Measurements from ENCODE around the gene AOC1.
A peak's percentile ranks its signal among the peaks of the same experiment; 100 is the strongest.

The AOC1 gene

DNA sequence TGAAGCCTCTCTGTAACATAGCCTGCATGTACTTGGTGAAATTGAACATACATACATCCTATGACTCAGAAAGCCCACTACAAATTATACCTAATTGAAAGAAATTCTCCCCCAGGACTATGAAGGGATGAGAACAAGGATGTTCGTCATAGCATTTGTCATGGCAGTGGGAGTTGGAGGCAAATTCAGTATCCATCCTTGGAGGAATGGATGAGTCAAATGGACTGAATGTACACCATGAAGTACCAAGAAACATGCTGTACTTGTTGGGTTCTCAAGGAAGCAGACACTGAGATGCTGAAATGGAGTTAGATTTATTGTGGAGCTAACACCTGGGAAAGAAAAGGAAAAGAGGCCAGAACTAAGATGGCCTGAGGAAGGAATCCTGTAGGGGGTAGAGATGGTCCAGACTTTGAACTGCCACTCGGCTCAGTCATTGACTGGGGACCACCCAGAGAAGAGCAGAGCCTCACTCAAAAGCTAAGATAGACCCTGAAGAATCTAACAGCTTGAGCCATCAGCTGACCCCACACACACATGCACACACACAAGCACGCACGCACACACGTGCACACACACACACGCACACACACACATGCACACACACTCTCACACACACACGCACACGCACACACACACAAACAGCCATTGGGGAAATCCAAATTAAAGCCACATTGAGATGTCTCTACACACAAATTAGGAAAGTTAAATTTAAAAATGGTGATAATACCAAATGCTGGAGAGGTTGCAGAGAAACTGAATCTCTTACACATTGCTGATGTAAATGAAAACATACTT, 22.3 kb downstream of the AOC1 start:
- ATAC-seq: no peak
- TF ChIP-seq OSR1 (CRISPR knock-in tag; IDR thresholded peaks at IDR 0.05) (no peak), GLIS3 (CRISPR knock-in tag; IDR thresholded peaks at IDR 0.05) (no peak), RARB (CRISPR knock-in tag; IDR thresholded peaks at IDR 0.05) (no peak), ISL1 (CRISPR knock-in tag; IDR thresholded peaks at IDR 0.05) (no peak), PPARA (CRISPR knock-in tag; IDR thresholded peaks at IDR 0.05; ENCODE audit: borderline replicate concordance) (no peak), TOX (CRISPR knock-in tag; IDR thresholded peaks at IDR 0.05; ENCODE audit: borderline replicate concordance) (no peak), ZFP3 (CRISPR knock-in tag; IDR thresholded peaks at IDR 0.05) (no peak)
- TF ChIP-seq, protein P1, sequence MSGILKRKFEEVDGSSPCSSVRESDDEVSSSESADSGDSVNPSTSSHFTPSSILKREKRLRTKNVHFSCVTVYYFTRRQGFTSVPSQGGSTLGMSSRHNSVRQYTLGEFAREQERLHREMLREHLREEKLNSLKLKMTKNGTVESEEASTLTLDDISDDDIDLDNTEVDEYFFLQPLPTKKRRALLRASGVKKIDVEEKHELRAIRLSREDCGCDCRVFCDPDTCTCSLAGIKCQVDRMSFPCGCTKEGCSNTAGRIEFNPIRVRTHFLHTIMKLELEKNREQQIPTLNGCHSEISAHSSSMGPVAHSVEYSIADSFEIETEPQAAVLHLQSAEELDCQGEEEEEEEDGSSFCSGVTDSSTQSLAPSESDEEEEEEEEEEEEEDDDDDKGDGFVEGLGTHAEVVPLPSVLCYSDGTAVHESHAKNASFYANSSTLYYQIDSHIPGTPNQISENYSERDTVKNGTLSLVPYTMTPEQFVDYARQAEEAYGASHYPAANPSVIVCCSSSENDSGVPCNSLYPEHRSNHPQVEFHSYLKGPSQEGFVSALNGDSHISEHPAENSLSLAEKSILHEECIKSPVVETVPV (CRISPR knock-in tag; IDR thresholded peaks at IDR 0.05): no peak
- TF ChIP-seq, protein P2, sequence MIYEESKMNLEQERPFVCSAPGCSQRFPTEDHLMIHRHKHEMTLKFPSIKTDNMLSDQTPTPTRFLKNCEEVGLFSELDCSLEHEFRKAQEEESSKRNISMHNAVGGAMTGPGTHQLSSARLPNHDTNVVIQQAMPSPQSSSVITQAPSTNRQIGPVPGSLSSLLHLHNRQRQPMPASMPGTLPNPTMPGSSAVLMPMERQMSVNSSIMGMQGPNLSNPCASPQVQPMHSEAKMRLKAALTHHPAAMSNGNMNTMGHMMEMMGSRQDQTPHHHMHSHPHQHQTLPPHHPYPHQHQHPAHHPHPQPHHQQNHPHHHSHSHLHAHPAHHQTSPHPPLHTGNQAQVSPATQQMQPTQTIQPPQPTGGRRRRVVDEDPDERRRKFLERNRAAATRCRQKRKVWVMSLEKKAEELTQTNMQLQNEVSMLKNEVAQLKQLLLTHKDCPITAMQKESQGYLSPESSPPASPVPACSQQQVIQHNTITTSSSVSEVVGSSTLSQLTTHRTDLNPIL (CRISPR knock-in tag; IDR thresholded peaks at IDR 0.05; ENCODE audit: low read depth): no peak

DNA sequence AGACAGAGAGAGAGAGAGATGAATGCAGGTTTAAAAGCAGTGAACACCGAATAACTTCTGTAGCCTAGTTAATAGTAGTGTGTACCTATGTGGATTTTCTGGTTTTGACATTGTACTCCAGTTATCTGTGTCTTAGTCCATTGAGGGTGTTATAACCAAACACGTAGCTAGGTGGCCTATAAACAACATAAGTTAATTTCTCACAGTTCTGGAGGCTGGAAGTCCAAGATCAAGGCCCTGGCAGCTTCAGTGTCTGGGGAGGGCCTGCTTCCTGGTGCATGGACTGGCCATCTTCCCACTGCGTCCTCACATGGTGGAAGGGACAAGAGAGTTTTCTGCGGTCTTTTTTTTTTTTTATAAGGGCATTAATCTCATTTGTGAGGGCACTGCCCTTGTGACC, 23.5 kb downstream of the AOC1 start:
- TF ChIP-seq RARB (CRISPR knock-in tag; IDR thresholded peaks at IDR 0.05) (no peak), PPARA (CRISPR knock-in tag; IDR thresholded peaks at IDR 0.05; ENCODE audit: borderline replicate concordance) (no peak), ZNF8 (CRISPR knock-in tag; IDR thresholded peaks at IDR 0.05) (no peak), ZFP30 (CRISPR knock-in tag; IDR thresholded peaks at IDR 0.05) (no peak), ZFP3 (CRISPR knock-in tag; IDR thresholded peaks at IDR 0.05) (no peak), ESRRG (CRISPR knock-in tag; IDR thresholded peaks at IDR 0.05) (no peak), ZC3H10 (CRISPR knock-in tag; IDR thresholded peaks at IDR 0.05) (no peak), ZNF70 (CRISPR knock-in tag; IDR thresholded peaks at IDR 0.05) (no peak), OSR1 (CRISPR knock-in tag; IDR thresholded peaks at IDR 0.05) (no peak), ZNF565 (CRISPR knock-in tag; conservative IDR thresholded peaks at IDR 0.05; ENCODE audit: low read depth) (no peak), GLIS3 (CRISPR knock-in tag; IDR thresholded peaks at IDR 0.05) (no peak), ARNTL (CRISPR knock-in tag; IDR thresholded peaks at IDR 0.05; ENCODE audit: borderline replicate concordance, low read depth) (no peak), SNAI2 (CRISPR knock-in tag; IDR thresholded peaks at IDR 0.05) (no peak), CSDC2 (CRISPR knock-in tag; IDR thresholded peaks at IDR 0.05) (no peak), BACH2 (CRISPR knock-in tag; IDR thresholded peaks at IDR 0.05; ENCODE audit: borderline replicate concordance) (no peak)
- TF ChIP-seq, protein P3, sequence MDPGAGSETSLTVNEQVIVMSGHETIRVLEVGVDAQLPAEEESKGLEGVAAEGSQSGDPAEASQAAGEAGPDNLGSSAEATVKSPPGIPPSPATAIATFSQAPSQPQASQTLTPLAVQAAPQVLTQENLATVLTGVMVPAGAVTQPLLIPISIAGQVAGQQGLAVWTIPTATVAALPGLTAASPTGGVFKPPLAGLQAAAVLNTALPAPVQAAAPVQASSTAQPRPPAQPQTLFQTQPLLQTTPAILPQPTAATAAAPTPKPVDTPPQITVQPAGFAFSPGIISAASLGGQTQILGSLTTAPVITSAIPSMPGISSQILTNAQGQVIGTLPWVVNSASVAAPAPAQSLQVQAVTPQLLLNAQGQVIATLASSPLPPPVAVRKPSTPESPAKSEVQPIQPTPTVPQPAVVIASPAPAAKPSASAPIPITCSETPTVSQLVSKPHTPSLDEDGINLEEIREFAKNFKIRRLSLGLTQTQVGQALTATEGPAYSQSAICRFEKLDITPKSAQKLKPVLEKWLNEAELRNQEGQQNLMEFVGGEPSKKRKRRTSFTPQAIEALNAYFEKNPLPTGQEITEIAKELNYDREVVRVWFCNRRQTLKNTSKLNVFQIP (CRISPR knock-in tag; IDR thresholded peaks at IDR 0.05; ENCODE audit: borderline replicate concordance, low read depth): no peak
- TF ChIP-seq, protein P4, sequence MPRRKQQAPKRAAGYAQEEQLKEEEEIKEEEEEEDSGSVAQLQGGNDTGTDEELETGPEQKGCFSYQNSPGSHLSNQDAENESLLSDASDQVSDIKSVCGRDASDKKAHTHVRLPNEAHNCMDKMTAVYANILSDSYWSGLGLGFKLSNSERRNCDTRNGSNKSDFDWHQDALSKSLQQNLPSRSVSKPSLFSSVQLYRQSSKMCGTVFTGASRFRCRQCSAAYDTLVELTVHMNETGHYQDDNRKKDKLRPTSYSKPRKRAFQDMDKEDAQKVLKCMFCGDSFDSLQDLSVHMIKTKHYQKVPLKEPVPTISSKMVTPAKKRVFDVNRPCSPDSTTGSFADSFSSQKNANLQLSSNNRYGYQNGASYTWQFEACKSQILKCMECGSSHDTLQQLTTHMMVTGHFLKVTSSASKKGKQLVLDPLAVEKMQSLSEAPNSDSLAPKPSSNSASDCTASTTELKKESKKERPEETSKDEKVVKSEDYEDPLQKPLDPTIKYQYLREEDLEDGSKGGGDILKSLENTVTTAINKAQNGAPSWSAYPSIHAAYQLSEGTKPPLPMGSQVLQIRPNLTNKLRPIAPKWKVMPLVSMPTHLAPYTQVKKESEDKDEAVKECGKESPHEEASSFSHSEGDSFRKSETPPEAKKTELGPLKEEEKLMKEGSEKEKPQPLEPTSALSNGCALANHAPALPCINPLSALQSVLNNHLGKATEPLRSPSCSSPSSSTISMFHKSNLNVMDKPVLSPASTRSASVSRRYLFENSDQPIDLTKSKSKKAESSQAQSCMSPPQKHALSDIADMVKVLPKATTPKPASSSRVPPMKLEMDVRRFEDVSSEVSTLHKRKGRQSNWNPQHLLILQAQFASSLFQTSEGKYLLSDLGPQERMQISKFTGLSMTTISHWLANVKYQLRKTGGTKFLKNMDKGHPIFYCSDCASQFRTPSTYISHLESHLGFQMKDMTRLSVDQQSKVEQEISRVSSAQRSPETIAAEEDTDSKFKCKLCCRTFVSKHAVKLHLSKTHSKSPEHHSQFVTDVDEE (CRISPR knock-in tag; IDR thresholded peaks at IDR 0.05): no peak
- TF ChIP-seq, protein P5, sequence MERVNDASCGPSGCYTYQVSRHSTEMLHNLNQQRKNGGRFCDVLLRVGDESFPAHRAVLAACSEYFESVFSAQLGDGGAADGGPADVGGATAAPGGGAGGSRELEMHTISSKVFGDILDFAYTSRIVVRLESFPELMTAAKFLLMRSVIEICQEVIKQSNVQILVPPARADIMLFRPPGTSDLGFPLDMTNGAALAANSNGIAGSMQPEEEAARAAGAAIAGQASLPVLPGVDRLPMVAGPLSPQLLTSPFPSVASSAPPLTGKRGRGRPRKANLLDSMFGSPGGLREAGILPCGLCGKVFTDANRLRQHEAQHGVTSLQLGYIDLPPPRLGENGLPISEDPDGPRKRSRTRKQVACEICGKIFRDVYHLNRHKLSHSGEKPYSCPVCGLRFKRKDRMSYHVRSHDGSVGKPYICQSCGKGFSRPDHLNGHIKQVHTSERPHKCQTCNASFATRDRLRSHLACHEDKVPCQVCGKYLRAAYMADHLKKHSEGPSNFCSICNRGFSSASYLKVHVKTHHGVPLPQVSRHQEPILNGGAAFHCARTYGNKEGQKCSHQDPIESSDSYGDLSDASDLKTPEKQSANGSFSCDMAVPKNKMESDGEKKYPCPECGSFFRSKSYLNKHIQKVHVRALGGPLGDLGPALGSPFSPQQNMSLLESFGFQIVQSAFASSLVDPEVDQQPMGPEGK (CRISPR knock-in tag; IDR thresholded peaks at IDR 0.05; ENCODE audit: borderline replicate concordance): no peak
- TF ChIP-seq, protein P1 (CRISPR knock-in tag; IDR thresholded peaks at IDR 0.05): no peak

More for the DNA sequence above, 23.5 kb downstream of the AOC1 start:
- 0 out of 3 replicates have a peak, but pooled peaks have one; percentile 21 for ATAC-seq
